OCI-LY1 (cell line): ENCODE measurements around the gene RNF34.
A peak's percentile ranks its signal among the peaks of the same experiment; 100 is the strongest.

Experiments used
- H2AFZ ChIP-seq: fragments of 200-600 bp; sonication (generic), shearing (Covaris generic); 2 replicates; pipeline ENCODE4 v1.6.0; 2014; ENCODE audit warnings: antibody characterized with exemption, mild to moderate bottlenecking, low read length
- H3F3A ChIP-seq: fragments of 200-600 bp; sonication (generic), shearing (Covaris generic); 2 replicates; pipeline ENCODE4 v1.6.0; 2014; ENCODE audit warnings: mild to moderate bottlenecking, antibody characterized with exemption, low read length, moderate library complexity; ENCODE audit not compliant: insufficient read depth
- H3K27ac ChIP-seq: fragments of 200-600 bp; sonication (generic); 2 replicates; pipeline ENCODE4 v1.5.1; 2014; ENCODE audit warnings: low read length, mixed run types, mild to moderate bottlenecking, low read depth; ENCODE audit not compliant: poor library complexity, severe bottlenecking
- H3K27me3 ChIP-seq: fragments of 200-600 bp; sonication (generic); 2 replicates; pipeline ENCODE4 v1.6.0; 2014; ENCODE audit warnings: antibody characterized with exemption, mild to moderate bottlenecking, low read length, moderate library complexity; ENCODE audit not compliant: insufficient read depth
- H3K36me3 ChIP-seq: fragments of 200-600 bp; sonication (generic); 2 replicates; pipeline ENCODE4 v1.6.1; 2014; ENCODE audit warnings: mild to moderate bottlenecking, antibody characterized with exemption, low read length, moderate library complexity, mixed read lengths; ENCODE audit not compliant: insufficient read depth
- H3K4me1 ChIP-seq: fragments of 200-600 bp; sonication (generic); 2 replicates; pipeline ENCODE4 v1.5.1; 2014; ENCODE audit warnings: mild to moderate bottlenecking, low read length, moderate library complexity; ENCODE audit not compliant: insufficient read depth, severe bottlenecking
- H3K4me2 ChIP-seq: fragments of 200-600 bp; sonication (generic), shearing (Covaris generic); 2 replicates; pipeline ENCODE4 v1.6.1; 2014; ENCODE audit warnings: low read length
- H3K4me3 ChIP-seq: fragments of 200-600 bp; sonication (generic); 2 replicates; pipeline ENCODE4 v1.5.1; 2014; ENCODE audit warnings: low read length, low read depth, mild to moderate bottlenecking, mixed read lengths; ENCODE audit not compliant: poor library complexity, severe bottlenecking
- H3K79me2 ChIP-seq: fragments of 200-600 bp; shearing (Covaris generic); 2 replicates; pipeline ENCODE4 v1.6.1; 2016; ENCODE audit warnings: mixed run types, low read length, mixed read lengths; ENCODE audit not compliant: insufficient read depth
- H3K9ac ChIP-seq: fragments of 200-600 bp; sonication (generic), shearing (Covaris generic); 2 replicates; pipeline ENCODE4 v1.6.1; 2014; ENCODE audit warnings: mild to moderate bottlenecking, low read length, mixed read lengths
- H3K9me2 ChIP-seq: fragments of 200-600 bp; sonication (generic), shearing (Covaris generic); 2 replicates; pipeline ENCODE4 v1.6.1; 2014; ENCODE audit warnings: low read depth, mild to moderate bottlenecking, low read length, mixed read lengths
- H3K9me3 ChIP-seq: fragments of 200-600 bp; shearing (Covaris generic); 2 replicates; pipeline ENCODE4 v1.6.1; 2014; ENCODE audit warnings: low read length, mixed read lengths
- H4K20me1 ChIP-seq: fragments of 200-600 bp; sonication (generic), shearing (Covaris generic); 2 replicates; pipeline ENCODE4 v1.6.0; 2016; ENCODE audit warnings: mild to moderate bottlenecking, low read length; ENCODE audit not compliant: insufficient read depth
- EZH2 ChIP-seq: fragments of 200-600 bp; sonication (generic), shearing (Covaris generic); IDR thresholded peaks from 2 replicates; pipeline ENCODE4 v1.8.0; 2017; ENCODE audit warnings: borderline replicate concordance, mixed run types, mild to moderate bottlenecking, antibody characterized with exemption, low read length, moderate library complexity, mixed read lengths
- TF ChIP-seq, protein P1 (sequence below): fragments of 200-600 bp; sonication (generic), shearing (Covaris generic); IDR thresholded peaks from 2 replicates; pipeline ENCODE4 v1.5.1; 2017; ENCODE audit warnings: mild to moderate bottlenecking, antibody characterized with exemption, low read length, moderate library complexity, mixed read lengths

Gene RNF34

GRCh38 chr12:121424624-121424975 lies 24.7 kb downstream of the RNF34 start:
- Histone ChIP-seq H3K4me3 (no peak overlapping the region), H3K9me2 (no peaks in the 10 kb centered on the region), H3K79me2 (no peaks in the 10 kb centered on the region), H3K4me2 (no peak overlapping the region), H3K27me3 (no peaks in the 10 kb centered on the region), H4K20me1 (no peaks in the 10 kb centered on the region), H3K36me3 (peaks cover 93% of the 10 kb centered on the region), H3K4me1 (peaks cover 33% of the 10 kb centered on the region), H3F3A (peaks cover 4% of the 10 kb centered on the region; the same call in 1 of the 2 replicates), H3K27ac (peak overlapping the region; percentile 91), H2AFZ (no peak overlapping the region), H3K9ac (no peak overlapping the region), H3K9me3 (no peaks in the 10 kb centered on the region; the same call in 1 of the 2 replicates)
- TF ChIP-seq EZH2: no peak
- TF ChIP-seq, protein P1, sequence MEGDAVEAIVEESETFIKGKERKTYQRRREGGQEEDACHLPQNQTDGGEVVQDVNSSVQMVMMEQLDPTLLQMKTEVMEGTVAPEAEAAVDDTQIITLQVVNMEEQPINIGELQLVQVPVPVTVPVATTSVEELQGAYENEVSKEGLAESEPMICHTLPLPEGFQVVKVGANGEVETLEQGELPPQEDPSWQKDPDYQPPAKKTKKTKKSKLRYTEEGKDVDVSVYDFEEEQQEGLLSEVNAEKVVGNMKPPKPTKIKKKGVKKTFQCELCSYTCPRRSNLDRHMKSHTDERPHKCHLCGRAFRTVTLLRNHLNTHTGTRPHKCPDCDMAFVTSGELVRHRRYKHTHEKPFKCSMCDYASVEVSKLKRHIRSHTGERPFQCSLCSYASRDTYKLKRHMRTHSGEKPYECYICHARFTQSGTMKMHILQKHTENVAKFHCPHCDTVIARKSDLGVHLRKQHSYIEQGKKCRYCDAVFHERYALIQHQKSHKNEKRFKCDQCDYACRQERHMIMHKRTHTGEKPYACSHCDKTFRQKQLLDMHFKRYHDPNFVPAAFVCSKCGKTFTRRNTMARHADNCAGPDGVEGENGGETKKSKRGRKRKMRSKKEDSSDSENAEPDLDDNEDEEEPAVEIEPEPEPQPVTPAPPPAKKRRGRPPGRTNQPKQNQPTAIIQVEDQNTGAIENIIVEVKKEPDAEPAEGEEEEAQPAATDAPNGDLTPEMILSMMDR: no peak

- Histone ChIP-seq H4K20me1 (no peaks in the 10 kb centered on the region), H2AFZ (no peak overlapping the region), H3K27ac (no peak overlapping the region)
Measured at GRCh38 chr12:121427556-121428050, 27.7 kb downstream of the RNF34 start.

DNA sequence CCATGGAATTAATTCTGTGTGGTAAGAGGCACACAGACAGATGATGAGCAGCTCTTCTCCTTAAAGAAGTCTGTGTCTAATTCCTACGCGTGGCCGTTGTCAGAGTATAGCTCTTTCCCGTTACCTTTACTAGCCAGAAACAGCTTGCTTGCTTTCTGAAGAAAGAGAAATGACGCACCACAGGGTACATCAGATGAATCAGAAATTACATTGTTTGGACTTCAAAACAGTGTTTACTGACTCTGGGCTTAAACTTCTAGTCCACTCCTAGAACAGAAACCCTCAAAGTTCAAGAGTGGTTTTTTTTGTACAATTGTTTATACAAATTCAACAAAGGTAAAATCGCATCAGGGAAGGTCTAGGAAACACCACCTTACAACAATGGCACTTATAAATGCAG lies 29.0 kb downstream of the RNF34 start:
- TF ChIP-seq, protein P1: no peak
- TF ChIP-seq EZH2: no peak
- no peaks in the 10 kb centered on the region for H3K79me2 ChIP-seq
- H2AFZ ChIP-seq: no peak overlapping the region
- H3K4me1 ChIP-seq: peaks cover 25% of the 10 kb centered on the region
- H4K20me1 ChIP-seq: no peaks in the 10 kb centered on the region
- H3K4me2 ChIP-seq: no peak overlapping the region
- no peaks in the 10 kb centered on the region for H3K27me3 ChIP-seq
- peaks cover 96% of the 10 kb centered on the region for H3K36me3 ChIP-seq
- H3F3A ChIP-seq: peaks cover 4% of the 10 kb centered on the region; the same call in 1 of the 2 replicates
- no peaks in the 10 kb centered on the region; the same call in 1 of the 2 replicates for H3K9me3 ChIP-seq
- no peak overlapping the region for H3K27ac ChIP-seq
- no peaks in the 10 kb centered on the region for H3K9me2 ChIP-seq
- no peak overlapping the region for H3K9ac ChIP-seq
- H3K4me3 ChIP-seq: no peak overlapping the region

More at GRCh38 chr12:121427556-121428050, 27.7 kb downstream of the RNF34 start:
- Histone ChIP-seq H3K79me2 (no peaks in the 10 kb centered on the region), H3K4me2 (no peak overlapping the region), H3K9me2 (no peaks in the 10 kb centered on the region), H3F3A (peaks cover 4% of the 10 kb centered on the region; the same call in 1 of the 2 replicates), H3K27me3 (no peaks in the 10 kb centered on the region), H3K4me1 (peaks cover 33% of the 10 kb centered on the region), H3K36me3 (peaks cover 96% of the 10 kb centered on the region), H3K9ac (no peak overlapping the region), H3K4me3 (no peak overlapping the region), H3K9me3 (no peaks in the 10 kb centered on the region; the same call in 1 of the 2 replicates)
- TF ChIP-seq, protein P1: no peak
- no peak for TF ChIP-seq EZH2
